MM.1S (cell line): Measurements from ENCODE around the gene TMEM273.

ENCODE experiments used
- DNase-seq: peaks from one replicate; pipeline ENCODE4 v3.0.0-alpha.2; 2015
- H2AFZ ChIP-seq: fragments of 300-600 bp; sonication (generic); 2 replicates; pipeline ENCODE4 v1.6.0; 2016; ENCODE audit warnings: antibody characterized with exemption, low read length
- H3F3A ChIP-seq: fragments of 300-600 bp; sonication (generic); 2 replicates; pipeline ENCODE4 v1.6.1; 2016; ENCODE audit warnings: mild to moderate bottlenecking, antibody characterized with exemption, low read length, moderate library complexity, mixed read lengths; ENCODE audit not compliant: insufficient read depth
- H3K27ac ChIP-seq: fragments of 300-600 bp; sonication (generic); 2 replicates; pipeline ENCODE4 v1.5.1; 2016; ENCODE audit warnings: mild to moderate bottlenecking, low read length
- H3K27me3 ChIP-seq: fragments of 300-600 bp; sonication (generic); replicated peaks from 2 replicates; pipeline ENCODE4 v1.6.0; 2016; ENCODE audit warnings: low read length; ENCODE audit not compliant: insufficient read depth
- H3K36me3 ChIP-seq: fragments of 300-600 bp; sonication (generic); replicated peaks from 2 replicates; pipeline ENCODE4 v1.6.1; 2016; ENCODE audit warnings: mild to moderate bottlenecking, low read length, mixed read lengths; ENCODE audit not compliant: insufficient read depth
- H3K4me1 ChIP-seq: fragments of 300-600 bp; sonication (generic); 2 replicates; pipeline ENCODE4 v1.6.1; 2016; ENCODE audit warnings: low read length, mixed read lengths
- H3K4me2 ChIP-seq: fragments of 300-600 bp; sonication (generic); 2 replicates; pipeline ENCODE4 v1.6.0; 2016; ENCODE audit warnings: low read depth, low read length
- H3K4me3 ChIP-seq: fragments of 300-600 bp; sonication (generic); 2 replicates; pipeline ENCODE4 v1.5.1; 2016; ENCODE audit warnings: low read length, mixed read lengths
- H3K79me2 ChIP-seq: fragments of 300-600 bp; sonication (generic); 2 replicates; pipeline ENCODE4 v1.6.1; 2016; ENCODE audit warnings: mixed run types, low read length, mixed read lengths
- H3K9ac ChIP-seq: fragments of 300-600 bp; sonication (generic); 2 replicates; pipeline ENCODE4 v1.6.1; 2016; ENCODE audit warnings: low read length, mixed read lengths
- H3K9me2 ChIP-seq: fragments of 300-600 bp; sonication (generic); replicated peaks from 2 replicates; pipeline ENCODE4 v1.6.1; 2016; ENCODE audit warnings: mild to moderate bottlenecking, low read length, mixed read lengths; ENCODE audit not compliant: insufficient read depth
- H3K9me3 ChIP-seq: fragments of 300-600 bp; sonication (generic); replicated peaks from 2 replicates; pipeline ENCODE4 v1.6.1; 2016; ENCODE audit warnings: mild to moderate bottlenecking, low read length, mixed read lengths; ENCODE audit not compliant: insufficient read depth
- H4K20me1 ChIP-seq: fragments of 300-600 bp; sonication (generic); 2 replicates; pipeline ENCODE4 v1.6.1; 2016; ENCODE audit warnings: mild to moderate bottlenecking, low read length, moderate library complexity, mixed read lengths; ENCODE audit not compliant: insufficient read depth
- CTCF ChIP-seq: fragments of 300-600 bp; sonication (generic); IDR thresholded peaks from 2 replicates; pipeline ENCODE4 v1.5.1; 2016; ENCODE audit warnings: antibody characterized with exemption, low read length, mixed read lengths
- EZH2 ChIP-seq: fragments of 300-600 bp; sonication (generic); optimal IDR thresholded peaks from 2 replicates; pipeline ENCODE3; 2017; ENCODE audit warnings: low read depth, mild to moderate bottlenecking, antibody characterized with exemption, low read length, mixed read lengths
- EZH2phosphoT487 ChIP-seq: fragments of 300-600 bp; sonication (generic); IDR thresholded peaks from 2 replicates; pipeline ENCODE4 v1.6.1; 2018; ENCODE audit warnings: antibody characterized with exemption, low read length

TMEM273 gene

GRCh38 chr10:49119746-49120145 lies 68.4 kb downstream of the TMEM273 start:
- no peak for DNase-seq
- no peaks in the 10 kb centered on the region for H3K79me2 ChIP-seq
- no peaks in the 10 kb centered on the region for H4K20me1 ChIP-seq

GRCh38 chr10:49118430-49119074 lies 69.6 kb downstream of the TMEM273 start:
- no peak overlapping the region for H3K4me2 ChIP-seq
- no peak overlapping the region for H3K4me3 ChIP-seq
- H3F3A ChIP-seq, result no peaks in the 10 kb centered on the region
- no peaks in the 10 kb centered on the region for H3K27me3 ChIP-seq
- H3K36me3 ChIP-seq, result no peaks in the 10 kb centered on the region
- TF ChIP-seq EZH2phosphoT487 (no peak), CTCF (no peak), EZH2 (no peak)
- H2AFZ ChIP-seq, result no peak overlapping the region
- no peak for DNase-seq
- no peak overlapping the region for H3K9ac ChIP-seq
- H3K27ac ChIP-seq, result no peak overlapping the region
- no peaks in the 10 kb centered on the region for H3K4me1 ChIP-seq
- no peaks in the 10 kb centered on the region for H4K20me1 ChIP-seq
- H3K9me3 ChIP-seq, result no peaks in the 10 kb centered on the region
- no peaks in the 10 kb centered on the region for H3K9me2 ChIP-seq
- no peaks in the 10 kb centered on the region for H3K79me2 ChIP-seq

More at GRCh38 chr10:49119746-49120145, 68.4 kb downstream of the TMEM273 start:
- Histone ChIP-seq H3K27me3 (no peaks in the 10 kb centered on the region), H3K4me3 (no peak overlapping the region), H3K27ac (no peak overlapping the region), H3K4me2 (no peak overlapping the region), H2AFZ (no peak overlapping the region), H3K36me3 (no peaks in the 10 kb centered on the region), H3K9me2 (no peaks in the 10 kb centered on the region), H3F3A (no peaks in the 10 kb centered on the region), H3K4me1 (no peaks in the 10 kb centered on the region), H3K9me3 (no peaks in the 10 kb centered on the region), H3K9ac (no peak overlapping the region)
- TF ChIP-seq CTCF, result no peak
- TF ChIP-seq EZH2phosphoT487, result no peak
- TF ChIP-seq EZH2, result no peak

- no peak overlapping the region for H3K4me3 ChIP-seq
Measured at GRCh38 chr10:49117376-49118070, 70.7 kb downstream of the TMEM273 start.

More at GRCh38 chr10:49117376-49118070, 70.7 kb downstream of the TMEM273 start:
- no peaks in the 10 kb centered on the region for H3K27me3 ChIP-seq
- no peak overlapping the region for H2AFZ ChIP-seq
- no peaks in the 10 kb centered on the region for H3K9me3 ChIP-seq
- no peak overlapping the region for H3K9ac ChIP-seq
- no peak for TF ChIP-seq EZH2
- TF ChIP-seq EZH2phosphoT487, result no peak
- no peak for TF ChIP-seq CTCF
- no peak overlapping the region for H3K27ac ChIP-seq
- H3K36me3 ChIP-seq, result no peaks in the 10 kb centered on the region
- no peaks in the 10 kb centered on the region for H3F3A ChIP-seq
- H3K79me2 ChIP-seq, result no peaks in the 10 kb centered on the region
- no peaks in the 10 kb centered on the region for H3K9me2 ChIP-seq
- DNase-seq, result no peak
- no peak overlapping the region for H3K4me2 ChIP-seq
- no peaks in the 10 kb centered on the region for H3K4me1 ChIP-seq
- H4K20me1 ChIP-seq, result no peaks in the 10 kb centered on the region
